K562 (cell line): ENCODE results near the gene MMP20. TPM values are rescaled to one million over a fixed set of nuclear protein-coding genes. Genes with fewer than 3 reads are reported as not detected.

Experiments used
- BRCA1 ChIP-seq, 2 experiments: fragments of 450-650 bp in 1 of 2; sonication (generic) in 1 of 2; formaldehyde crosslinking in 1 of 2; IDR thresholded peaks; 2 replicates each; pipeline versions ENCODE4 v1.5.0 to v1.6.1; 2017 to 2020; ENCODE audit warnings: mild to moderate bottlenecking in 1 of 2, missing genetic modification reagents in 1 of 2
- CEBPG ChIP-seq, 3 experiments: fragments of 200-800 bp in 1 of 3; sonication (Bioruptor generic) in 1 of 3; sonication (generic) in 1 of 3; formaldehyde crosslinking in 1 of 3; IDR thresholded peaks in 2 of 3; conservative IDR thresholded peaks in 1 of 3; 2 replicates each; pipeline versions ENCODE4 v1.6.1 to v1.8.0; 2016 to 2022; ENCODE audit warnings: missing compliant biosample characterization in 2 of 3, missing genetic modification characterization in 2 of 3, mild to moderate bottlenecking in 1 of 3, missing genetic modification reagents in 1 of 3
- FOXP1 ChIP-seq: sonication (generic); formaldehyde crosslinking; IDR thresholded peaks from 2 replicates; pipeline ENCODE4 v1.8.0; 2022; ENCODE audit warnings: mild to moderate bottlenecking, missing genetic modification reagents
- JUNB ChIP-seq: fragments of 450-650 bp; formaldehyde crosslinking; conservative IDR thresholded peaks from 2 replicates; pipeline ENCODE4 v1.4.0; 2020; ENCODE audit warnings: mild to moderate bottlenecking
- POLR2H ChIP-seq: IDR thresholded peaks from 2 replicates; pipeline ENCODE4 v1.6.1; 2016; ENCODE audit warnings: missing genetic modification characterization, low read depth, mild to moderate bottlenecking, control low read depth, missing compliant biosample characterization, moderate library complexity
- SFPQ ChIP-seq: fragments of 200-400 bp; formaldehyde crosslinking; IDR thresholded peaks from 2 replicates; pipeline ENCODE4 v1.6.1; 2017; ENCODE audit warnings: mild to moderate bottlenecking, low read depth, low read length, moderate library complexity
- TCF7 ChIP-seq: sonication (generic); IDR thresholded peaks from 2 replicates; pipeline ENCODE4 v1.6.1; 2016; ENCODE audit warnings: antibody characterized with exemption, borderline replicate concordance
- TEAD4 ChIP-seq, 2 experiments: sonication (generic) in 1 of 2; formaldehyde crosslinking in 1 of 2; IDR thresholded peaks; 2 replicates each; pipeline versions ENCODE4 v1.6.1 to v1.8.0; 2012 to 2022; ENCODE audit warnings: borderline replicate concordance in 1 of 2, inconsistent platforms in 1 of 2, low read length in 1 of 2, mild to moderate bottlenecking in 1 of 2, missing genetic modification reagents in 1 of 2
- ZNF561 ChIP-seq: fragments of 450-650 bp; formaldehyde crosslinking; conservative IDR thresholded peaks from 2 replicates; pipeline ENCODE4 v1.4.0; 2020; ENCODE audit warnings: mild to moderate bottlenecking, moderate library complexity
- ZNF644 ChIP-seq: fragments of 200-800 bp; sonication (Bioruptor generic); IDR thresholded peaks from 2 replicates; pipeline ENCODE4 v1.6.1; 2016; ENCODE audit warnings: low read depth, missing genetic modification characterization, missing compliant biosample characterization
- polyA plus RNA-seq, 8 experiments: library from polyadenylated mRNA; depleted of rRNA in 4 of 8; stranded (reverse) in 5 of 8; unstranded in 3 of 8; fragments of >200 nt; fragmentation: Nextera tagmentation in 2 of 8; fragmentation: Illumina TruSeq in 1 of 8; extraction: Ambion mirVana in 2 of 8; extraction: Trizol in 1 of 8; gene quantifications; 2 replicates each; pipeline versions ENCODE4 v1.2.1 to v1.2.3, GENCODE V29; 2011 to 2014; ENCODE audit warnings: inconsistent platforms in 1 of 8, missing spikeins in 1 of 8
- total RNA-seq, 7 experiments: library from RNA; depleted of rRNA in 6 of 7; stranded (reverse); fragments of >200 nt in 6 of 7; fragmentation: Illumina TruSeq in 2 of 7; extraction: Trizol in 2 of 7; gene quantifications; 2 replicates each; pipeline versions ENCODE4 v1.2.1 to v1.2.3, GENCODE V29; 2011 to 2021; ENCODE audit warnings: low replicate concordance in 1 of 7

The MMP20 gene
- total and polyA plus RNA-seq, 9 of the 15 experiments (the other 6 are each of a cell fraction or from before 2014, with no cell fraction given): not detected

- TF ChIP-seq SFPQ: no peak
- TF ChIP-seq TCF7: no peak
- TF ChIP-seq FOXP1 (CRISPR knock-in tag): peak; percentile 98
- no peak for TF ChIP-seq TEAD4 (IDR thresholded peaks at IDR 0.05; ENCODE audit: low read length)
- peak; percentile 100 for TF ChIP-seq TEAD4 (CRISPR knock-in tag; IDR thresholded peaks at IDR 0.05; ENCODE audit: borderline replicate concordance)
- TF ChIP-seq ZNF644 (tag): no peak
- TF ChIP-seq CEBPG (CRISPR knock-in tag; IDR thresholded peaks at IDR 0.05): peak; percentile 48; the same call in 1 of the 2 replicates
- TF ChIP-seq CEBPG (tag; conservative IDR thresholded peaks at IDR 0.05 in 1 of 2, IDR thresholded peaks at IDR 0.05 in 1 of 2): no peak
- TF ChIP-seq JUNB (CRISPR knock-in tag): peak; percentile 51
- no peak for TF ChIP-seq BRCA1 (IDR thresholded peaks at IDR 0.05)
- TF ChIP-seq BRCA1 (CRISPR knock-in tag; IDR thresholded peaks at IDR 0.05): 0 out of 2 replicates have a peak, but pooled peaks have one; percentile 62
- TF ChIP-seq ZNF561 (CRISPR knock-in tag): no peak
- no peak for TF ChIP-seq POLR2H (tag)
Observed at GRCh38 chr11:102653744-102654291, 28.7 kb upstream of the MMP20 start (continued).
